K562 (cell line): ENCODE data around the gene WT1. TPM values are rescaled to one million over a fixed set of nuclear protein-coding genes. Genes with fewer than 3 reads are reported as not detected.

Experiments
- ATAC-seq: fragments of 200-7000 bp; cut with Tn5 transposase; 3 replicates; pipeline ENCODE4 v1.9.1; 2020; ENCODE audit warnings: moderate library complexity
- BruUV-seq: library from RNA; stranded (reverse); fragments of 400-500 nt; replicated peaks from 2 replicates; lab custom pipeline; 2021; lab: Mats Ljungman, UMichigan
- CTCF ChIA-PET: fragments of 300-600 bp; formaldehyde crosslinking; extraction: SDS; loops from one replicate; lab custom pipeline; 2021; ENCODE audit warnings: low intra/inter-chr PET ratio; lab: Yijun Ruan, JAX
- POLR2A ChIA-PET: fragments of 300-600, 350-650 bp; sonication (Branson Sonifier 250); formaldehyde crosslinking; extraction: SDS; loops from one replicate; lab custom pipeline; 2021; ENCODE audit warnings: antibody characterized with exemption, inconsistent platforms; lab: Yijun Ruan, JAX
- DNase-seq, 4 experiments: peaks; one replicate each; pipeline versions ENCODE4 v3.0.0 to v3.0.0-alpha.2; 2011 to 2018; ENCODE audit warnings: low spot score in 3 of 4, mixed read lengths in 3 of 4; ENCODE audit errors: extremely low read depth in 1 of 4
- FAIRE-seq: peaks from 2 replicates; lab custom pipeline; 2011; peaks lifted over from hg19 to GRCh38; lab: Jason Lieb, UNC
- H2AFZ ChIP-seq: 2 replicates; pipeline ENCODE4 v1.6.0; 2011; ENCODE audit warnings: low read depth, low read length, control low read depth, inconsistent platforms
- H3K27ac ChIP-seq: fragments of 200-600 bp; 3 replicates; pipeline ENCODE4 v1.8.0; 2011; ENCODE audit warnings: low read depth, mild to moderate bottlenecking, control low read depth, inconsistent platforms, low read length, moderate library complexity, mixed read lengths; ENCODE audit errors: extremely low read depth
- H3K27me3 ChIP-seq, 2 experiments: fragments of 300-600 bp in 1 of 2; 2 replicates in 1 of 2; 3 replicates in 1 of 2; pipeline versions ENCODE4 v1.6.0 to v1.8.0; 2011; ENCODE audit warnings: inconsistent platforms in 2 of 2, low read length in 2 of 2, mild to moderate bottlenecking in 1 of 2, mixed read lengths in 1 of 2, moderate library complexity in 1 of 2; ENCODE audit not compliant: control insufficient read depth in 2 of 2, insufficient read depth in 2 of 2
- H3K36me3 ChIP-seq: fragments of 300-600 bp; 3 replicates; pipeline ENCODE4 v1.8.0; 2011; ENCODE audit warnings: mild to moderate bottlenecking, low read length, inconsistent platforms; ENCODE audit not compliant: control insufficient read depth, insufficient read depth
- H3K4me1 ChIP-seq, 2 experiments: fragments of 200-600 bp in 1 of 2; replicated peaks in 1 of 2; 2 replicates in 1 of 2; 3 replicates in 1 of 2; pipeline versions ENCODE4 v1.5.1 to v1.8.0; 2011; ENCODE audit warnings: inconsistent platforms in 2 of 2, low read length in 2 of 2, mild to moderate bottlenecking in 1 of 2, mixed read lengths in 1 of 2, moderate library complexity in 1 of 2; ENCODE audit not compliant: control insufficient read depth in 2 of 2, insufficient read depth in 2 of 2
- H3K4me2 ChIP-seq: 2 replicates; pipeline ENCODE4 v1.6.1; 2011; ENCODE audit warnings: low read length, control low read depth, inconsistent platforms, mixed read lengths; ENCODE audit not compliant: insufficient read depth
- H3K4me3 ChIP-seq: fragments of 200-600 bp; sonication (generic), shearing (Covaris generic); 2 replicates; pipeline ENCODE4 v1.5.1; 2016; ENCODE audit warnings: control low read depth, inconsistent platforms
- H3K79me2 ChIP-seq: fragments of 200-600 bp; 3 replicates; pipeline ENCODE4 v1.8.0; 2011; ENCODE audit warnings: low read length, inconsistent platforms; ENCODE audit not compliant: control insufficient read depth, insufficient read depth
- H3K9ac ChIP-seq, 2 experiments: 2 replicates each; pipeline versions ENCODE4 v1.6.0 to v1.6.1; 2011; ENCODE audit warnings: low read depth in 2 of 2, low read length in 2 of 2, control low read depth in 1 of 2, inconsistent platforms in 1 of 2, mild to moderate bottlenecking in 1 of 2, mixed read lengths in 1 of 2; ENCODE audit not compliant: insufficient read depth in 1 of 2
- H3K9me1 ChIP-seq: one replicate; pipeline ENCODE4 v1.6.0; 2011; ENCODE audit warnings: inconsistent platforms, mild to moderate bottlenecking, low read length, moderate library complexity; ENCODE audit not compliant: control insufficient read depth, insufficient read depth
- H3K9me3 ChIP-seq: replicated peaks from 2 replicates; pipeline ENCODE4 v1.5.1; 2011; ENCODE audit warnings: low read depth, low read length, inconsistent platforms; ENCODE audit not compliant: control insufficient read depth, insufficient read depth
- H4K20me1 ChIP-seq: replicated peaks from 2 replicates; pipeline ENCODE4 v1.6.1; 2011; ENCODE audit warnings: low read length, inconsistent platforms, mixed read lengths; ENCODE audit not compliant: control insufficient read depth, insufficient read depth
- ARID1B ChIP-seq: fragments of 450-650 bp; IDR thresholded peaks from 2 replicates; pipeline ENCODE4 v1.6.1; 2016; ENCODE audit warnings: antibody characterized with exemption, mild to moderate bottlenecking, inconsistent platforms
- BMI1 ChIP-seq: fragments of 150-350 bp; IDR thresholded peaks from 2 replicates; pipeline ENCODE4 v1.6.1; 2014; ENCODE audit warnings: low read length
- CBX5 ChIP-seq: IDR thresholded peaks from 2 replicates; pipeline ENCODE4 v1.6.1; 2014; ENCODE audit warnings: low read depth, borderline replicate concordance
- HDAC8 ChIP-seq: fragments of 450-650 bp; IDR thresholded peaks from 2 replicates; pipeline ENCODE4 v1.6.1; 2016; ENCODE audit warnings: mild to moderate bottlenecking, missing genetic modification characterization, moderate library complexity, missing compliant biosample characterization
- SRSF7 ChIP-seq: fragments of 200-400 bp; formaldehyde crosslinking; optimal IDR thresholded peaks from 2 replicates; pipeline ENCODE3; 2017; ENCODE audit warnings: mild to moderate bottlenecking, low read depth, low read length
- ZNF589 ChIP-seq: fragments of 200-800 bp; sonication (Bioruptor generic); IDR thresholded peaks from 2 replicates; pipeline ENCODE4 v1.6.1; 2016; ENCODE audit warnings: low read depth, missing genetic modification characterization, missing compliant biosample characterization
- WGBS: fragments of 100-300 bp; shearing (Covaris generic); methylation state at CpG from one replicate; pipeline ENCODE4 v1.1.6; 2016; ENCODE audit warnings: low coverage, mixed read lengths; ENCODE audit not compliant: insufficient coverage; ENCODE audit errors: missing lambda C conversion rate; 5-methylcytosine and 5-hydroxymethylcytosine counted together
- in situ Hi-C: fragments of 300-500 bp; cut with MboI; formaldehyde crosslinking; loops from 4 replicates; pipeline ENCODE4 v1.15.0; 2018; ENCODE audit warnings: inconsistent platforms, mixed read lengths
- intact Hi-C: fragments of 100-400 bp; cut with micrococcal nuclease; formaldehyde crosslinking; loops from 2 replicates; pipeline ENCODE4 v1.14.2; 2022
- polyA plus RNA-seq, 8 experiments: library from polyadenylated mRNA; depleted of rRNA in 4 of 8; stranded (reverse) in 5 of 8; unstranded in 3 of 8; fragments of >200 nt; fragmentation: Nextera tagmentation in 2 of 8; fragmentation: Illumina TruSeq in 1 of 8; extraction: Ambion mirVana in 2 of 8; extraction: Trizol in 1 of 8; gene quantifications; 2 replicates each; pipeline versions ENCODE4 v1.2.1 to v1.2.3, GENCODE V29; 2011 to 2014; ENCODE audit warnings: inconsistent platforms in 1 of 8, missing spikeins in 1 of 8
- total RNA-seq, 7 experiments: library from RNA; depleted of rRNA in 6 of 7; stranded (reverse); fragments of >200 nt in 6 of 7; fragmentation: Illumina TruSeq in 2 of 7; extraction: Trizol in 2 of 7; gene quantifications; 2 replicates each; pipeline versions ENCODE4 v1.2.1 to v1.2.3, GENCODE V29; 2011 to 2021; ENCODE audit warnings: low replicate concordance in 1 of 7
- TF ChIP-seq, protein P1 (sequence below): fragments of 450-650 bp; IDR thresholded peaks from 2 replicates; pipeline ENCODE4 v1.6.1; 2016; ENCODE audit warnings: borderline replicate concordance
- TF ChIP-seq, protein P2 (sequence below): fragments of 200-800 bp; sonication (Bioruptor generic); IDR thresholded peaks from 2 replicates; pipeline ENCODE4 v1.6.1; 2017; ENCODE audit warnings: missing genetic modification characterization, missing compliant biosample characterization
- TF ChIP-seq, protein P3 (sequence below): fragments of 450-650 bp; formaldehyde crosslinking; IDR thresholded peaks from 2 replicates; pipeline ENCODE4 v1.4.0; 2020; ENCODE audit warnings: mild to moderate bottlenecking

WT1 gene
- total and polyA plus RNA-seq, 9 of the 15 experiments (the other 6 are each of a cell fraction or from before 2014, with no cell fraction given) = 7.1 to 33.8 (median 19.4) TPM

DNA sequence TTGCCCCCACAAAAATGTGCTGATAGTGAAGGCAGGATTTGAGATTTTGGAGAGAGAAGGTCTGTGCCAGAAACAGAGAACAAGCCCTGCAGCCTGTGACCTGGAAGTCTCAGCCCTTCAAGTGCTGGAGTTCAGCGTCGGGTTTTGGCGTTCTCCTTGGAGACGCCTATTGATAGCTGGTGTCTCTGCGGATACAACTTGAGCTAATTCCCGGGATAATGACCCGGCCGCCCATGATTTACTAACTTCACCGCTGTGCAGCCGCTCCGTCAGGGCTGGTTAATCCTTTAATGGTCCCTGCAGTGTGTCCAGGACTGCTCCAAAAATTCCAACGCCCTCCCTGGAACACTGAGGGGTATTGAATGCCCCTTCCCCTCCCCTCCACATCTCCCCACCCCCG is 76.6 kb downstream of the WT1 start (continued):
- no peak for TF ChIP-seq BMI1
- TF ChIP-seq ARID1B = no peak
- no peak for TF ChIP-seq SRSF7
- TF ChIP-seq, protein P1, sequence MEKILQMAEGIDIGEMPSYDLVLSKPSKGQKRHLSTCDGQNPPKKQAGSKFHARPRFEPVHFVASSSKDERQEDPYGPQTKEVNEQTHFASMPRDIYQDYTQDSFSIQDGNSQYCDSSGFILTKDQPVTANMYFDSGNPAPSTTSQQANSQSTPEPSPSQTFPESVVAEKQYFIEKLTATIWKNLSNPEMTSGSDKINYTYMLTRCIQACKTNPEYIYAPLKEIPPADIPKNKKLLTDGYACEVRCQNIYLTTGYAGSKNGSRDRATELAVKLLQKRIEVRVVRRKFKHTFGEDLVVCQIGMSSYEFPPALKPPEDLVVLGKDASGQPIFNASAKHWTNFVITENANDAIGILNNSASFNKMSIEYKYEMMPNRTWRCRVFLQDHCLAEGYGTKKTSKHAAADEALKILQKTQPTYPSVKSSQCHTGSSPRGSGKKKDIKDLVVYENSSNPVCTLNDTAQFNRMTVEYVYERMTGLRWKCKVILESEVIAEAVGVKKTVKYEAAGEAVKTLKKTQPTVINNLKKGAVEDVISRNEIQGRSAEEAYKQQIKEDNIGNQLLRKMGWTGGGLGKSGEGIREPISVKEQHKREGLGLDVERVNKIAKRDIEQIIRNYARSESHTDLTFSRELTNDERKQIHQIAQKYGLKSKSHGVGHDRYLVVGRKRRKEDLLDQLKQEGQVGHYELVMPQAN = no peak
- TF ChIP-seq ZNF589 (CRISPR knock-in tag) = no peak

DNA sequence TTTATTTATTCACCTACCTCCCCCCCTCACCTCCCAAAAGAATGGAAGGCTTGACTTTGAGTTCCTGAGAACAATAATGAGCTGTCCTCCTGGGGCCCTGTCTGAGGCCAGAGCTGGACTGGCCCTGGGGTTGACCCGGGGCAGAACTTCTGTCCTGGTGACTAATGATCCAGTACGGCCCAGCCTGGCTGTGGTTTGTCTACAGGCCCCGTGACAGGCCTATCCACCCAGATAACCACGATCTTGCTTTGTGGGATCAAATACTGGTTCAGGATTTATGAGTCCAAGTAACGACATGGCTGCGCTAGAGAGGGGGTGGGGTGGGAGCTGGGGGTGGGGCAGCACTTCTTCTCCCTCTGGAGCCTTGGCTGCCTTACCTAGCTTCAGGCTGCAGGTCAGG is 81.5 kb downstream of the WT1 start:
- CTCF ChIA-PET = no interaction called here

More for the DNA sequence above, 81.5 kb downstream of the WT1 start:
- H3K27me3 ChIP-seq = peaks cover 28 to 57% of the 10 kb centered on the region in 2 experiments; a peak in 4 of 5 replicates
- H3K9me3 ChIP-seq = no peaks in the 10 kb centered on the region
- FAIRE-seq = no peak
- intact Hi-C loops (no loop called here), in situ Hi-C loops (no loop called here)
- no peak overlapping the region for H2AFZ ChIP-seq
- H3K36me3 ChIP-seq = no peaks in the 10 kb centered on the region
- no TSS peak for BruUV-seq
- no peak for ATAC-seq
- H3K9ac ChIP-seq = no peak overlapping the region; a peak in 1 of 4 replicates
- no peaks in the 10 kb centered on the region; the same call in 1 of the 2 replicates for H4K20me1 ChIP-seq
- DNase-seq = peak in 1 of 4 experiments; percentile 12
- no peak overlapping the region for H3K4me2 ChIP-seq
- H3K27ac ChIP-seq = no peak overlapping the region
- H3K4me1 ChIP-seq = no peaks in the 10 kb centered on the region; a peak in 1 of 5 replicates
- no peaks in the 10 kb centered on the region for H3K79me2 ChIP-seq
- 4% methylated on average over 6 of the region's 6 CpGs for WGBS
- POLR2A ChIA-PET = no interaction called here
- TF ChIP-seq CBX5 (no peak), HDAC8 (no peak)
- TF ChIP-seq, protein P2, sequence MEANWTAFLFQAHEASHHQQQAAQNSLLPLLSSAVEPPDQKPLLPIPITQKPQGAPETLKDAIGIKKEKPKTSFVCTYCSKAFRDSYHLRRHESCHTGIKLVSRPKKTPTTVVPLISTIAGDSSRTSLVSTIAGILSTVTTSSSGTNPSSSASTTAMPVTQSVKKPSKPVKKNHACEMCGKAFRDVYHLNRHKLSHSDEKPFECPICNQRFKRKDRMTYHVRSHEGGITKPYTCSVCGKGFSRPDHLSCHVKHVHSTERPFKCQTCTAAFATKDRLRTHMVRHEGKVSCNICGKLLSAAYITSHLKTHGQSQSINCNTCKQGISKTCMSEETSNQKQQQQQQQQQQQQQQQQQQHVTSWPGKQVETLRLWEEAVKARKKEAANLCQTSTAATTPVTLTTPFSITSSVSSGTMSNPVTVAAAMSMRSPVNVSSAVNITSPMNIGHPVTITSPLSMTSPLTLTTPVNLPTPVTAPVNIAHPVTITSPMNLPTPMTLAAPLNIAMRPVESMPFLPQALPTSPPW (CRISPR knock-in tag) = peak; percentile 16; the same call in 1 of the 2 replicates
- TF ChIP-seq, protein P3, sequence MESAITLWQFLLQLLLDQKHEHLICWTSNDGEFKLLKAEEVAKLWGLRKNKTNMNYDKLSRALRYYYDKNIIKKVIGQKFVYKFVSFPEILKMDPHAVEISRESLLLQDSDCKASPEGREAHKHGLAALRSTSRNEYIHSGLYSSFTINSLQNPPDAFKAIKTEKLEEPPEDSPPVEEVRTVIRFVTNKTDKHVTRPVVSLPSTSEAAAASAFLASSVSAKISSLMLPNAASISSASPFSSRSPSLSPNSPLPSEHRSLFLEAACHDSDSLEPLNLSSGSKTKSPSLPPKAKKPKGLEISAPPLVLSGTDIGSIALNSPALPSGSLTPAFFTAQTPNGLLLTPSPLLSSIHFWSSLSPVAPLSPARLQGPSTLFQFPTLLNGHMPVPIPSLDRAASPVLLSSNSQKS = no peak
- H3K4me3 ChIP-seq = no peak overlapping the region
- no peaks in the 10 kb centered on the region for H3K9me1 ChIP-seq
